NCI-H146 treated with DMSO at 0.1 percent for 48 hours (cell line): ENCODE results near the gene ZNF385A.

Source experiments
- DNase-seq: peaks from one replicate; lab custom pipeline; 2025; ENCODE audit not compliant: unreplicated experiment; lab: John Stamatoyannopoulos, UW

Gene ZNF385A

GRCh38 chr12:54384591-54385041 is at the start of gene ZNF385A:
TSS of gene ZNF385A (minus strand) at chr12:54384733. CDS start at chr12:54384514, 219 bp downstream.
- no peak for DNase-seq

- no peak for DNase-seq
These were observed 48.3 kb upstream of the ZNF385A start for GRCh38 chr12:54432815-54433164.

- DNase-seq: no peak
These were observed 47.6 kb upstream of the ZNF385A start for GRCh38 chr12:54431911-54432814.

- no peak for DNase-seq
These were observed 46.0 kb upstream of the ZNF385A start for GRCh38 chr12:54430471-54431069.

- no peak for DNase-seq
These were observed 44.5 kb upstream of the ZNF385A start for GRCh38 chr12:54429014-54429471.

- DNase-seq: no peak
These were observed 43.8 kb upstream of the ZNF385A start for GRCh38 chr12:54428050-54429013.

GRCh38 chr12:54427106-54427505 is 42.6 kb upstream of the ZNF385A start:
- no peak for DNase-seq

- no peak for DNase-seq
These were observed 42.2 kb upstream of the ZNF385A start for GRCh38 chr12:54426690-54427089.

GRCh38 chr12:54425702-54426101 is 41.2 kb upstream of the ZNF385A start:
- DNase-seq: no peak

- no peak for DNase-seq
These were observed 39.7 kb upstream of the ZNF385A start for GRCh38 chr12:54424224-54424623.

GRCh38 chr12:54423816-54424150 is 39.2 kb upstream of the ZNF385A start:
- no peak for DNase-seq

GRCh38 chr12:54421879-54422250 is 37.3 kb upstream of the ZNF385A start:
- DNase-seq: no peak

GRCh38 chr12:54421175-54421878 is 36.8 kb upstream of the ZNF385A start:
- DNase-seq: no peak

- DNase-seq: no peak
These were observed 36.2 kb upstream of the ZNF385A start for GRCh38 chr12:54420766-54421144.

GRCh38 chr12:54419088-54419887 is 34.8 kb upstream of the ZNF385A start, which contains the start of gene ITGA5:
TSS of gene ITGA5 (minus strand) at chr12:54419266. CDS start at chr12:54419198, 68 bp downstream.
- no peak for DNase-seq

- no peak for DNase-seq
These were observed 34.0 kb upstream of the ZNF385A start for GRCh38 chr12:54418441-54419087.

GRCh38 chr12:54417712-54418440 is 33.3 kb upstream of the ZNF385A start:
- no peak for DNase-seq
